ENCODE results near the gene GIGYF2.

Gene GIGYF2

GRCh38 chr2:232891621-232892071 lies 194.5 kb downstream of the GIGYF2 start:
- H3K27ac Mint-ChIP-seq: no peak overlapping the region
- no peaks in the 10 kb centered on the region for H3K4me1 Mint-ChIP-seq (ENCODE audit: low read depth)
- H3K36me3 Mint-ChIP-seq (ENCODE audit: low read depth): no peaks in the 10 kb centered on the region
- intact Hi-C loops (cut with micrococcal nuclease): no loop called here
- H3K9me3 Mint-ChIP-seq: no peaks in the 10 kb centered on the region
- peaks cover 38% of the 10 kb centered on the region for H3K27me3 Mint-ChIP-seq
- H3K4me3 Mint-ChIP-seq: no peak overlapping the region

GRCh38 chr2:232892221-232892620 lies 195.1 kb downstream of the GIGYF2 start:
- no peaks in the 10 kb centered on the region for H3K4me1 Mint-ChIP-seq (ENCODE audit: low read depth)
- H3K4me3 Mint-ChIP-seq: no peak overlapping the region
- no peaks in the 10 kb centered on the region for H3K9me3 Mint-ChIP-seq
- no peak overlapping the region for H3K27ac Mint-ChIP-seq
- peaks cover 37% of the 10 kb centered on the region for H3K27me3 Mint-ChIP-seq
- intact Hi-C loops (cut with micrococcal nuclease): no loop called here
- no peaks in the 10 kb centered on the region for H3K36me3 Mint-ChIP-seq (ENCODE audit: low read depth)

GRCh38 chr2:232892843-232893242 lies 195.7 kb downstream of the GIGYF2 start:
- peaks cover 35% of the 10 kb centered on the region for H3K27me3 Mint-ChIP-seq
- H3K9me3 Mint-ChIP-seq: no peaks in the 10 kb centered on the region
- no peak overlapping the region for H3K27ac Mint-ChIP-seq
- H3K4me3 Mint-ChIP-seq: no peak overlapping the region
- H3K4me1 Mint-ChIP-seq (ENCODE audit: low read depth): no peaks in the 10 kb centered on the region
- intact Hi-C loops (cut with micrococcal nuclease): no loop called here
- H3K36me3 Mint-ChIP-seq (ENCODE audit: low read depth): no peaks in the 10 kb centered on the region

- Mint-ChIP-seq H3K4me1 (ENCODE audit: low read depth) (no peaks in the 10 kb centered on the region), H3K9me3 (no peaks in the 10 kb centered on the region), H3K27ac (no peak overlapping the region), H3K36me3 (ENCODE audit: low read depth) (no peaks in the 10 kb centered on the region), H3K4me3 (no peak overlapping the region), H3K27me3 (peaks cover 34% of the 10 kb centered on the region)
- intact Hi-C loops (cut with micrococcal nuclease): no loop called here
These were observed 196.7 kb downstream of the GIGYF2 start for GRCh38 chr2:232893834-232894233.

GRCh38 chr2:232894251-232894650 lies 197.1 kb downstream of the GIGYF2 start:
- no peaks in the 10 kb centered on the region for H3K9me3 Mint-ChIP-seq
- H3K4me3 Mint-ChIP-seq: no peak overlapping the region
- peaks cover 30% of the 10 kb centered on the region for H3K27me3 Mint-ChIP-seq
- no peak overlapping the region for H3K27ac Mint-ChIP-seq
- H3K36me3 Mint-ChIP-seq (ENCODE audit: low read depth): no peaks in the 10 kb centered on the region
- intact Hi-C loops (cut with micrococcal nuclease): no loop called here
- H3K4me1 Mint-ChIP-seq (ENCODE audit: low read depth): no peaks in the 10 kb centered on the region

GRCh38 chr2:232894746-232895145 lies 197.6 kb downstream of the GIGYF2 start:
- no peak overlapping the region for H3K4me3 Mint-ChIP-seq
- H3K27ac Mint-ChIP-seq: no peak overlapping the region
- H3K4me1 Mint-ChIP-seq (ENCODE audit: low read depth): no peaks in the 10 kb centered on the region
- H3K27me3 Mint-ChIP-seq: peaks cover 28% of the 10 kb centered on the region
- intact Hi-C loops (cut with micrococcal nuclease): no loop called here
- no peaks in the 10 kb centered on the region for H3K36me3 Mint-ChIP-seq (ENCODE audit: low read depth)
- no peaks in the 10 kb centered on the region for H3K9me3 Mint-ChIP-seq

GRCh38 chr2:232896111-232896510 lies 199.0 kb downstream of the GIGYF2 start:
- H3K36me3 Mint-ChIP-seq (ENCODE audit: low read depth): no peaks in the 10 kb centered on the region
- H3K27me3 Mint-ChIP-seq: peaks cover 18% of the 10 kb centered on the region
- H3K9me3 Mint-ChIP-seq: no peaks in the 10 kb centered on the region
- no peak overlapping the region for H3K27ac Mint-ChIP-seq
- intact Hi-C loops (cut with micrococcal nuclease): loop anchor here (2.0 kb wide), 1 partner anchor 49 kb away; no protein-coding TSS in a partner anchor
- H3K4me3 Mint-ChIP-seq: no peak overlapping the region
- peaks cover 1% of the 10 kb centered on the region for H3K4me1 Mint-ChIP-seq (ENCODE audit: low read depth)

- intact Hi-C loops (cut with micrococcal nuclease): loop anchor here (2.0 kb wide), 1 partner anchor 48 kb away; no protein-coding TSS in a partner anchor
- no peaks in the 10 kb centered on the region for H3K36me3 Mint-ChIP-seq (ENCODE audit: low read depth)
- H3K4me1 Mint-ChIP-seq (ENCODE audit: low read depth): peaks cover 5% of the 10 kb centered on the region
These were observed 199.8 kb downstream of the GIGYF2 start for GRCh38 chr2:232896720-232897597.

GRCh38 chr2:232897598-232898408 lies 200.7 kb downstream of the GIGYF2 start:
- intact Hi-C loops (cut with micrococcal nuclease): loop anchor here (2.0 kb wide), 1 partner anchor 47 kb away; no protein-coding TSS in a partner anchor
- H3K27me3 Mint-ChIP-seq: peaks cover 5% of the 10 kb centered on the region

More at GRCh38 chr2:232896720-232897597, 199.8 kb downstream of the GIGYF2 start:
- no peak overlapping the region for H3K4me3 Mint-ChIP-seq
- no peaks in the 10 kb centered on the region for H3K9me3 Mint-ChIP-seq
- H3K27me3 Mint-ChIP-seq: peaks cover 11% of the 10 kb centered on the region
- H3K27ac Mint-ChIP-seq: no peak overlapping the region

GRCh38 chr2:232898592-232899543 lies 201.7 kb downstream of the GIGYF2 start:
- Mint-ChIP-seq H3K9me3 (no peaks in the 10 kb centered on the region), H3K4me3 (no peak overlapping the region), H3K27ac (no peak overlapping the region), H3K36me3 (ENCODE audit: low read depth) (no peaks in the 10 kb centered on the region), H3K4me1 (ENCODE audit: low read depth) (peaks cover 5% of the 10 kb centered on the region), H3K27me3 (peaks cover 4% of the 10 kb centered on the region)
- intact Hi-C loops (cut with micrococcal nuclease): no loop called here

More at GRCh38 chr2:232897598-232898408, 200.7 kb downstream of the GIGYF2 start:
- no peak overlapping the region for H3K27ac Mint-ChIP-seq
- H3K9me3 Mint-ChIP-seq: no peaks in the 10 kb centered on the region
- H3K36me3 Mint-ChIP-seq (ENCODE audit: low read depth): no peaks in the 10 kb centered on the region
- no peak overlapping the region for H3K4me3 Mint-ChIP-seq
- peaks cover 5% of the 10 kb centered on the region for H3K4me1 Mint-ChIP-seq (ENCODE audit: low read depth)

- Mint-ChIP-seq H3K27me3 (peaks cover 4% of the 10 kb centered on the region), H3K27ac (no peak overlapping the region), H3K4me3 (no peak overlapping the region), H3K9me3 (no peaks in the 10 kb centered on the region), H3K36me3 (ENCODE audit: low read depth) (no peaks in the 10 kb centered on the region), H3K4me1 (ENCODE audit: low read depth) (peaks cover 5% of the 10 kb centered on the region)
- intact Hi-C loops (cut with micrococcal nuclease): no loop called here
These were observed 203.9 kb downstream of the GIGYF2 start for GRCh38 chr2:232900811-232901735.

GRCh38 chr2:232901736-232902578 lies 204.8 kb downstream of the GIGYF2 start:
- Mint-ChIP-seq H3K27me3 (peaks cover 4% of the 10 kb centered on the region), H3K27ac (no peak overlapping the region), H3K9me3 (no peaks in the 10 kb centered on the region), H3K36me3 (ENCODE audit: low read depth) (no peaks in the 10 kb centered on the region), H3K4me3 (no peak overlapping the region), H3K4me1 (ENCODE audit: low read depth) (peaks cover 5% of the 10 kb centered on the region)
- intact Hi-C loops (cut with micrococcal nuclease): no loop called here
